ENCODE results near the gene GID8.
"Not testable (repeated sequence)": the region's sequence is repeated elsewhere in the genome, so short reads cannot be mapped to it uniquely, and the experiment has no call there.

Gene GID8

DNA sequence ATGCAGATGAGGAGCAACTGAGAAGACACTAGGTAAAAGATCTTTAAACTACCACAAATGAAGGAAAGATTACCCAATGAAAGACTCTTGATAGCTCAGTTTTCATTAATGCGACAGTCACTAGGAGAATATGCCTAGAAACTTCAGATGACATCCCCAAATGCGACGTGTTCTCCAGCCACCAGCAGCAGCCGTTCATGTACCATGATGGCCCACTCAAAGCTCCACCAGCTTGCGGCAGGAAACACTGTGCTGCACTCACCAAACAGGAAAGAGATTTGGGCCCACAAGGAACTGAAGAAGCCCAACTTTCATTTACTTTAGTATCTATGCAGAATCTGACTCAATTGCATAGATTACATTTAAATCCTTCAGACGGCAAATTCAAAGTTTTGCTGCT lies 19.1 kb upstream of the GID8 start:
- Histone ChIP-seq H3K9me2 (replicated peaks; ENCODE audit: control insufficient read depth, low read length) (no peaks in the 10 kb centered on the region), H3K36me3 (ENCODE audit: control insufficient read depth, low read length) (peaks cover 50% of the 10 kb centered on the region), H3K4me2 (ENCODE audit: low read length) (peak overlapping the region; percentile 76), H3F3A (ENCODE audit: control insufficient read depth, insufficient read depth) (peaks cover 16% of the 10 kb centered on the region), H3K4me1 (ENCODE audit: control insufficient read depth, low read length) (peaks cover 70% of the 10 kb centered on the region), H3K79me2 (ENCODE audit: control insufficient read depth, low read length) (peaks cover 100% of the 10 kb centered on the region), H3K9me3 (ENCODE audit: control insufficient read depth, insufficient read depth, low read length) (no peaks in the 10 kb centered on the region), H3K27ac (ENCODE audit: low read depth, low read length) (peak overlapping the region; percentile 43), H3K27me3 (ENCODE audit: control insufficient read depth, low read length) (no peaks in the 10 kb centered on the region), H4K20me1 (ENCODE audit: control insufficient read depth, insufficient read depth, low read depth, low read length) (peaks cover 69% of the 10 kb centered on the region), H3K4me3 (ENCODE audit: low read length) (peak overlapping the region; percentile 58)
- TF ChIP-seq EZH2phosphoT487 (IDR thresholded peaks at IDR 0.05; ENCODE audit: borderline replicate concordance, low read length) = no peak

- H3K4me2 ChIP-seq (ENCODE audit: low read length) = peak overlapping the region; percentile 76
- H3F3A ChIP-seq (ENCODE audit: control insufficient read depth, insufficient read depth) = peaks cover 16% of the 10 kb centered on the region
- peaks cover 78% of the 10 kb centered on the region for H4K20me1 ChIP-seq (ENCODE audit: control insufficient read depth, insufficient read depth, low read depth, low read length)
- peaks cover 100% of the 10 kb centered on the region for H3K79me2 ChIP-seq (ENCODE audit: control insufficient read depth, low read length)
- H3K36me3 ChIP-seq (ENCODE audit: control insufficient read depth, low read length) = peaks cover 49% of the 10 kb centered on the region
- H3K4me3 ChIP-seq (ENCODE audit: low read length) = peak overlapping the region; percentile 58
- H3K9me3 ChIP-seq (ENCODE audit: control insufficient read depth, insufficient read depth, low read length) = no peaks in the 10 kb centered on the region
- TF ChIP-seq EZH2phosphoT487 (IDR thresholded peaks at IDR 0.05; ENCODE audit: borderline replicate concordance, low read length) (no peak), CTCF (IDR thresholded peaks at IDR 0.05; ENCODE audit: low read depth, low read length, poor library complexity, severe bottlenecking) (no peak)
- H3K27me3 ChIP-seq (ENCODE audit: control insufficient read depth, low read length) = no peaks in the 10 kb centered on the region
- peak overlapping the region; percentile 43; the same call in 1 of the 2 replicates for H3K27ac ChIP-seq (ENCODE audit: low read depth, low read length)
- H3K4me1 ChIP-seq (ENCODE audit: control insufficient read depth, low read length) = peaks cover 83% of the 10 kb centered on the region
- H3K9me2 ChIP-seq (replicated peaks; ENCODE audit: control insufficient read depth, low read length) = no peaks in the 10 kb centered on the region
These were observed 17.8 kb upstream of the GID8 start for GRCh38 chr20:62920039-62920645.

DNA sequence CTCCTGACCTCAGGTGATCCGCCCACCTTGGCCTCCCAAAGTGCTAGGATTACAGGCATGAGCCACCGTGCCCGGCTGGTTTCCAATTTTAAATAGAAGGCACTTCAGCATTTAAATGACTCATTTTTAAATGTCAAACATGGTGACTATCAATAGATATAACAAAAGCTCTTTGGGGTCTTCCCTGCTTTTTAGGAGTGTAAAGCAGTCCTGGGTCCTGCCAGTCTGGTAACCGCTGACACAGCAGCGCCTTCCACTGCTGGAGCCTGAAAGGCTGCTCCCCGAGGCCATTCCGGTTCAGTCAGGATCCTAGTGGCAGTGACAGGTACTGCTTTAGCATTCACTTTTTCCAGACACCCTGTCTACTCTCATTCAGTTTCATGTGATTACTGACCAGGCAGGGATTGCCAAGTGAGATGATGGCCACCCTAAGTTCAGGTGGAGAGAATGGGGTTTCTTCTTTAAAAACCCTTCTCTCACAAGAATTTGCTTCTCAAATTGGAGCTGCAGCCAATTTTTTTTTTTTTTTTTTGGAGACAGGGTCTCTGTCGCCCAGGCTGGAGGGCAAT lies 16.7 kb upstream of the GID8 start:
- no peak overlapping the region for H3K4me3 ChIP-seq (ENCODE audit: low read length)
- peaks cover 99% of the 10 kb centered on the region for H3K79me2 ChIP-seq (ENCODE audit: control insufficient read depth, low read length)
- H3K27ac ChIP-seq (ENCODE audit: low read depth, low read length) = no peak overlapping the region
- H3K36me3 ChIP-seq (ENCODE audit: control insufficient read depth, low read length) = peaks cover 46% of the 10 kb centered on the region
- H3K9me2 ChIP-seq (replicated peaks; ENCODE audit: control insufficient read depth, low read length) = no peaks in the 10 kb centered on the region
- H3K4me1 ChIP-seq (ENCODE audit: control insufficient read depth, low read length) = peaks cover 85% of the 10 kb centered on the region
- peak overlapping the region; percentile 22 for H3K4me2 ChIP-seq (ENCODE audit: low read length)
- H3K9me3 ChIP-seq (ENCODE audit: control insufficient read depth, insufficient read depth, low read length) = no peaks in the 10 kb centered on the region
- peaks cover 16% of the 10 kb centered on the region for H3F3A ChIP-seq (ENCODE audit: control insufficient read depth, insufficient read depth)
- peaks cover 67% of the 10 kb centered on the region for H4K20me1 ChIP-seq (ENCODE audit: control insufficient read depth, insufficient read depth, low read depth, low read length)
- TF ChIP-seq EZH2phosphoT487 (IDR thresholded peaks at IDR 0.05; ENCODE audit: borderline replicate concordance, low read length) = no peak
- peak; percentile 47 for TF ChIP-seq CTCF (IDR thresholded peaks at IDR 0.05; ENCODE audit: low read depth, low read length, poor library complexity, severe bottlenecking)
- no peaks in the 10 kb centered on the region for H3K27me3 ChIP-seq (ENCODE audit: control insufficient read depth, low read length)

- Histone ChIP-seq H3K4me1 (ENCODE audit: control insufficient read depth, low read length) (peaks cover 85% of the 10 kb centered on the region), H3F3A (ENCODE audit: control insufficient read depth, insufficient read depth) (peaks cover 19% of the 10 kb centered on the region), H4K20me1 (ENCODE audit: control insufficient read depth, insufficient read depth, low read depth, low read length) (peaks cover 59% of the 10 kb centered on the region), H3K9me2 (replicated peaks; ENCODE audit: control insufficient read depth, low read length) (no peaks in the 10 kb centered on the region), H3K9me3 (ENCODE audit: control insufficient read depth, insufficient read depth, low read length) (no peaks in the 10 kb centered on the region), H3K27me3 (ENCODE audit: control insufficient read depth, low read length) (no peaks in the 10 kb centered on the region), H3K4me3 (ENCODE audit: low read length) (peak overlapping the region; percentile 29), H3K79me2 (ENCODE audit: control insufficient read depth, low read length) (peaks cover 99% of the 10 kb centered on the region), H3K27ac (ENCODE audit: low read depth, low read length) (no peak overlapping the region), H3K4me2 (ENCODE audit: low read length) (peak overlapping the region; percentile 78), H3K36me3 (ENCODE audit: control insufficient read depth, low read length) (peaks cover 36% of the 10 kb centered on the region)
- TF ChIP-seq CTCF (IDR thresholded peaks at IDR 0.05; ENCODE audit: low read depth, low read length, poor library complexity, severe bottlenecking) (no peak), EZH2phosphoT487 (IDR thresholded peaks at IDR 0.05; ENCODE audit: borderline replicate concordance, low read length) (no peak)
These were observed 15.5 kb upstream of the GID8 start for GRCh38 chr20:62922451-62922921.

- H3K36me3 ChIP-seq (ENCODE audit: control insufficient read depth, low read length) = peaks cover 37% of the 10 kb centered on the region
- H3K9me2 ChIP-seq (replicated peaks; ENCODE audit: control insufficient read depth, low read length); H3K27ac ChIP-seq (ENCODE audit: low read depth, low read length); H3K27me3 ChIP-seq (ENCODE audit: control insufficient read depth, low read length); H3K4me3 ChIP-seq (ENCODE audit: low read length); H3K9me3 ChIP-seq (ENCODE audit: control insufficient read depth, insufficient read depth, low read length): not testable (repeated sequence)
- H4K20me1 ChIP-seq (ENCODE audit: control insufficient read depth, insufficient read depth, low read depth, low read length) = peaks cover 55% of the 10 kb centered on the region
- peaks cover 99% of the 10 kb centered on the region for H3K79me2 ChIP-seq (ENCODE audit: control insufficient read depth, low read length)
- H3F3A ChIP-seq (ENCODE audit: control insufficient read depth, insufficient read depth) = peaks cover 24% of the 10 kb centered on the region
- H3K4me1 ChIP-seq (ENCODE audit: control insufficient read depth, low read length) = peaks cover 85% of the 10 kb centered on the region
- H3K4me2 ChIP-seq (ENCODE audit: low read length) = peak overlapping the region; percentile 78
These were observed 14.8 kb upstream of the GID8 start for GRCh38 chr20:62923059-62923668.
